Psoas muscle (tissue), 8 donors: Measurements from ENCODE around the gene CFAP221. TPM values are rescaled to one million over a fixed set of nuclear protein-coding genes. Genes with fewer than 3 reads are reported as not detected.

ENCODE experiments used
- ATAC-seq, 4 donors: fragments of 200-7000 bp; cut with Tn5 transposase; one replicate each; pipeline ENCODE4 v1.9.1; 2020; ENCODE audit warnings: moderate library complexity in 3 of 4, mild to moderate bottlenecking in 2 of 4
- DNase-seq, 2 donors: peaks; one replicate each; pipeline ENCODE4 v3.0.0-alpha.2; 2020
- H3K27ac ChIP-seq: fragments of 200-600 bp; one replicate; pipeline ENCODE4 v1.8.0; 2022
- H3K27me3 ChIP-seq, 3 donors: fragments of 200-600 bp in 1 of 3; one replicate each; pipeline versions ENCODE4 v1.6.1 to v1.8.0; 2013 to 2022; ENCODE audit warnings: low read length in 2 of 3, mild to moderate bottlenecking in 2 of 3, moderate library complexity in 1 of 3; ENCODE audit not compliant: insufficient read depth in 3 of 3
- H3K36me3 ChIP-seq, 2 donors: fragments of 200-600 bp in 1 of 2; one replicate each; pipeline versions ENCODE4 v1.6.1 to v1.8.0; 2013 to 2022; ENCODE audit warnings: low read depth in 1 of 2, mild to moderate bottlenecking in 1 of 2, moderate library complexity in 1 of 2; ENCODE audit not compliant: insufficient read depth in 1 of 2
- H3K4me1 ChIP-seq: fragments of 200-600 bp; one replicate; pipeline ENCODE4 v1.8.0; 2022
- H3K4me3 ChIP-seq: fragments of 200-600 bp; one replicate; pipeline ENCODE4 v1.8.0; 2022; ENCODE audit warnings: mild to moderate bottlenecking
- H3K9me3 ChIP-seq: fragments of 200-600 bp; one replicate; pipeline ENCODE4 v1.8.0; 2022
- CTCF ChIP-seq: fragments of 200-600 bp; IDR thresholded peaks from one replicate; pipeline ENCODE4 v1.8.0; 2022; ENCODE audit warnings: antibody characterized with exemption
- WGBS, 3 donors: extraction: QIAGEN DNeasy Blood & Tissue Kit; methylation state at CpG; one replicate each; pipeline versions ENCODE4 v1.1.6 to v1.1.7; 2013; 5-methylcytosine and 5-hydroxymethylcytosine counted together
- intact Hi-C, 2 donors: fragments of 100-400 bp; cut with DNase I; formaldehyde crosslinking; loops; one replicate each; pipeline versions ENCODE4 v1.11.0 to v1.14.2; 2022
- polyA plus RNA-seq, 3 donors: library from polyadenylated mRNA; stranded (reverse); fragments of 200-250 nt; gene quantifications; one replicate each; pipeline ENCODE4 v1.2.3, GENCODE V29; 2013
- total RNA-seq, 4 donors: library from RNA; stranded (reverse); fragmentation: NEBNext Ultra II Directional in 2 of 4; extraction: Animal tissue kit (Norgen Biotek cat#: 25700) in 2 of 4; gene quantifications; one replicate each; pipeline versions ENCODE4 v1.2.1 to v1.2.4, GENCODE V29; 2021 to 2023
- donor health status: healthy with polysubstance abuse.
- donor health status: DM: no; HTN: no; CAD: no; lungs with moderate emphysema.
- donor health status: Bipolar disorder and iron deficiency.
- donor health status: healthy.
- donor health status: DM: yes; HTN: yes; CAD: no.
- donor health status: DM: no; HTN: no; CAD: no.
- donor health status: DM: no; HTN: no; CAD: no.
- donor health status: DM: yes; HTN: yes; CAD: no.

The CFAP221 gene
- total and polyA plus RNA-seq, 7 donors = 0.36 to 0.88 TPM; not detected in 5

GRCh38 chr2:119583291-119583690, 39.0 kb downstream of the CFAP221 start:
- ATAC-seq (no peak), DNase-seq (no peak)
- H3K4me3 ChIP-seq = no peak overlapping the region
- H3K4me1 ChIP-seq = no peaks in the 10 kb centered on the region
- intact Hi-C loops = no loop called here
- no peak overlapping the region for H3K27ac ChIP-seq
- H3K9me3 ChIP-seq = no peaks in the 10 kb centered on the region
- no peaks in the 10 kb centered on the region for H3K27me3 ChIP-seq
- no peak for TF ChIP-seq CTCF
- H3K36me3 ChIP-seq = no peaks in the 10 kb centered on the region

GRCh38 chr2:119584469-119584868, 40.2 kb downstream of the CFAP221 start:
- no peaks in the 10 kb centered on the region for H3K36me3 ChIP-seq
- no peak overlapping the region for H3K4me3 ChIP-seq
- no peak for TF ChIP-seq CTCF
- H3K9me3 ChIP-seq = no peaks in the 10 kb centered on the region
- H3K27me3 ChIP-seq = no peaks in the 10 kb centered on the region
- H3K27ac ChIP-seq = no peak overlapping the region
- intact Hi-C loops = no loop called here
- ATAC-seq (no peak), DNase-seq (no peak)
- no peaks in the 10 kb centered on the region for H3K4me1 ChIP-seq

GRCh38 chr2:119586085-119586484, 41.8 kb downstream of the CFAP221 start:
- WGBS, 3 donors = 41 to 55% (median 41%) methylated on average over 3 of the region's 3 CpGs
- no peaks in the 10 kb centered on the region for H3K27me3 ChIP-seq
- no peaks in the 10 kb centered on the region for H3K4me1 ChIP-seq
- no peaks in the 10 kb centered on the region for H3K36me3 ChIP-seq
- H3K27ac ChIP-seq = no peak overlapping the region
- DNase-seq = no peak
- no peak for ATAC-seq
- TF ChIP-seq CTCF = no peak
- H3K4me3 ChIP-seq = no peak overlapping the region
- no peaks in the 10 kb centered on the region for H3K9me3 ChIP-seq
- intact Hi-C loops = no loop called here

- H3K36me3 ChIP-seq = no peaks in the 10 kb centered on the region
- no peaks in the 10 kb centered on the region for H3K4me1 ChIP-seq
- intact Hi-C loops = no loop called here
- DNase-seq (no peak), ATAC-seq (no peak)
- H3K4me3 ChIP-seq = no peak overlapping the region
- H3K27me3 ChIP-seq = no peaks in the 10 kb centered on the region
- no peak for TF ChIP-seq CTCF
- WGBS, 3 donors = 60 to 78% (median 73%) methylated on average over 3 of the region's 3 CpGs
- H3K27ac ChIP-seq = no peak overlapping the region
- H3K9me3 ChIP-seq = no peaks in the 10 kb centered on the region
Measured at GRCh38 chr2:119590873-119591272, 46.6 kb downstream of the CFAP221 start.

- DNase-seq (no peak), ATAC-seq (no peak)
- no peak for TF ChIP-seq CTCF
- no peak overlapping the region for H3K4me3 ChIP-seq
- 83 to 90% (median 84%) methylated on average over 3 of the region's 3 CpGs for WGBS, 3 donors
- no peaks in the 10 kb centered on the region for H3K4me1 ChIP-seq
- H3K27me3 ChIP-seq = no peaks in the 10 kb centered on the region
- no peaks in the 10 kb centered on the region for H3K9me3 ChIP-seq
- intact Hi-C loops = no loop called here
- no peak overlapping the region for H3K27ac ChIP-seq
- H3K36me3 ChIP-seq = no peaks in the 10 kb centered on the region
Measured at GRCh38 chr2:119591523-119591922, 47.3 kb downstream of the CFAP221 start.
